OCI-LY3 (cell line): Measurements from ENCODE around the gene ZP1.
A peak's percentile ranks its signal among the peaks of the same experiment; 100 is the strongest.

Experiments used
- H2AFZ ChIP-seq: fragments of 200-600, 300-600 bp; shearing (Covaris generic); 2 replicates; pipeline ENCODE4 v1.6.0; 2014; ENCODE audit warnings: antibody characterized with exemption, low read depth, low read length
- H3K27ac ChIP-seq: fragments of 200-600, 300-600 bp; sonication (generic); 2 replicates; pipeline ENCODE4 v1.5.1; 2014; ENCODE audit warnings: mild to moderate bottlenecking, low read length, moderate library complexity, mixed read lengths
- H3K27me3 ChIP-seq: fragments of 200-600, 300-600 bp; sonication (generic); 2 replicates; pipeline ENCODE4 v1.6.1; 2014; ENCODE audit warnings: low read depth, low read length, mixed read lengths
- H3K36me3 ChIP-seq: fragments of 200-600, 300-600 bp; sonication (generic); replicated peaks from 2 replicates; pipeline ENCODE3; 2014; ENCODE audit warnings: low read depth, low read length, mixed read lengths
- H3K4me1 ChIP-seq: fragments of 300-600, 200-600 bp; sonication (generic); 2 replicates; pipeline ENCODE4 v1.6.1; 2014; ENCODE audit warnings: low read length, mixed read lengths
- H3K4me2 ChIP-seq: fragments of 200-600, 300-600 bp; sonication (generic); 2 replicates; pipeline ENCODE4 v1.6.1; 2014; ENCODE audit warnings: low read length, mixed read lengths
- H3K4me3 ChIP-seq: fragments of 300-600, 200-600 bp; sonication (generic); 2 replicates; pipeline ENCODE4 v1.5.1; 2014; ENCODE audit warnings: antibody characterized with exemption, mild to moderate bottlenecking, low read length, moderate library complexity
- H3K79me2 ChIP-seq: fragments of 300-600, 200-600 bp; shearing (Covaris generic); 2 replicates; pipeline ENCODE4 v1.6.1; 2014; ENCODE audit warnings: mild to moderate bottlenecking, low read length, mixed read lengths
- H3K9ac ChIP-seq: fragments of 300-600, 200-600 bp; shearing (Covaris generic); 2 replicates; pipeline ENCODE4 v1.6.0; 2014; ENCODE audit warnings: mild to moderate bottlenecking, low read length, moderate library complexity
- H3K9me3 ChIP-seq: fragments of 200-600, 300-600 bp; shearing (Covaris generic); 2 replicates; pipeline ENCODE4 v1.6.1; 2014; ENCODE audit warnings: low read length, mixed read lengths; ENCODE audit not compliant: insufficient read depth
- H4K20me1 ChIP-seq: fragments of 200-600, 300-600 bp; sonication (generic); 2 replicates; pipeline ENCODE4 v1.6.1; 2016; ENCODE audit warnings: low read length, mixed read lengths; ENCODE audit not compliant: insufficient read depth
- EZH2phosphoT487 ChIP-seq: fragments of 200-600 bp; shearing (Covaris generic); IDR thresholded peaks from 2 replicates; pipeline ENCODE4 v1.6.1; 2018; ENCODE audit warnings: antibody characterized with exemption, mixed run types, low read depth
- TF ChIP-seq, protein P1 (sequence below): fragments of 200-600, 300-600 bp; sonication (generic); IDR thresholded peaks from 2 replicates; pipeline ENCODE4 v1.5.1; 2014; ENCODE audit warnings: antibody characterized with exemption, low read length, low read depth

ZP1 gene

GRCh38 chr11:60895687-60896086, 28.3 kb downstream of the ZP1 start:
- Histone ChIP-seq H3K79me2 (peaks cover 8% of the 10 kb centered on the region; the same call in 1 of the 2 replicates), H3K4me1 (no peaks in the 10 kb centered on the region), H3K4me2 (no peak overlapping the region), H3K27ac (no peak overlapping the region), H2AFZ (no peak overlapping the region), H4K20me1 (no peaks in the 10 kb centered on the region), H3K9me3 (no peaks in the 10 kb centered on the region), H3K9ac (no peak overlapping the region), H3K27me3 (no peaks in the 10 kb centered on the region), H3K4me3 (no peak overlapping the region), H3K36me3 (peaks cover 82% of the 10 kb centered on the region)
- no peak for TF ChIP-seq EZH2phosphoT487
- TF ChIP-seq, protein P1, sequence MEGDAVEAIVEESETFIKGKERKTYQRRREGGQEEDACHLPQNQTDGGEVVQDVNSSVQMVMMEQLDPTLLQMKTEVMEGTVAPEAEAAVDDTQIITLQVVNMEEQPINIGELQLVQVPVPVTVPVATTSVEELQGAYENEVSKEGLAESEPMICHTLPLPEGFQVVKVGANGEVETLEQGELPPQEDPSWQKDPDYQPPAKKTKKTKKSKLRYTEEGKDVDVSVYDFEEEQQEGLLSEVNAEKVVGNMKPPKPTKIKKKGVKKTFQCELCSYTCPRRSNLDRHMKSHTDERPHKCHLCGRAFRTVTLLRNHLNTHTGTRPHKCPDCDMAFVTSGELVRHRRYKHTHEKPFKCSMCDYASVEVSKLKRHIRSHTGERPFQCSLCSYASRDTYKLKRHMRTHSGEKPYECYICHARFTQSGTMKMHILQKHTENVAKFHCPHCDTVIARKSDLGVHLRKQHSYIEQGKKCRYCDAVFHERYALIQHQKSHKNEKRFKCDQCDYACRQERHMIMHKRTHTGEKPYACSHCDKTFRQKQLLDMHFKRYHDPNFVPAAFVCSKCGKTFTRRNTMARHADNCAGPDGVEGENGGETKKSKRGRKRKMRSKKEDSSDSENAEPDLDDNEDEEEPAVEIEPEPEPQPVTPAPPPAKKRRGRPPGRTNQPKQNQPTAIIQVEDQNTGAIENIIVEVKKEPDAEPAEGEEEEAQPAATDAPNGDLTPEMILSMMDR: no peak

GRCh38 chr11:60897496-60897895, 30.2 kb downstream of the ZP1 start:
- Histone ChIP-seq H3K27ac (no peak overlapping the region), H4K20me1 (0 out of 2 replicates have a peak, but pooled peaks cover under 1% of the 10 kb centered on the region), H3K4me1 (no peaks in the 10 kb centered on the region), H3K79me2 (peaks cover 12% of the 10 kb centered on the region), H3K4me2 (no peak overlapping the region), H3K4me3 (no peak overlapping the region), H3K36me3 (peaks cover 84% of the 10 kb centered on the region), H3K27me3 (no peaks in the 10 kb centered on the region), H3K9ac (no peak overlapping the region), H2AFZ (no peak overlapping the region), H3K9me3 (no peaks in the 10 kb centered on the region)
- TF ChIP-seq, protein P1: no peak
- no peak for TF ChIP-seq EZH2phosphoT487

DNA sequence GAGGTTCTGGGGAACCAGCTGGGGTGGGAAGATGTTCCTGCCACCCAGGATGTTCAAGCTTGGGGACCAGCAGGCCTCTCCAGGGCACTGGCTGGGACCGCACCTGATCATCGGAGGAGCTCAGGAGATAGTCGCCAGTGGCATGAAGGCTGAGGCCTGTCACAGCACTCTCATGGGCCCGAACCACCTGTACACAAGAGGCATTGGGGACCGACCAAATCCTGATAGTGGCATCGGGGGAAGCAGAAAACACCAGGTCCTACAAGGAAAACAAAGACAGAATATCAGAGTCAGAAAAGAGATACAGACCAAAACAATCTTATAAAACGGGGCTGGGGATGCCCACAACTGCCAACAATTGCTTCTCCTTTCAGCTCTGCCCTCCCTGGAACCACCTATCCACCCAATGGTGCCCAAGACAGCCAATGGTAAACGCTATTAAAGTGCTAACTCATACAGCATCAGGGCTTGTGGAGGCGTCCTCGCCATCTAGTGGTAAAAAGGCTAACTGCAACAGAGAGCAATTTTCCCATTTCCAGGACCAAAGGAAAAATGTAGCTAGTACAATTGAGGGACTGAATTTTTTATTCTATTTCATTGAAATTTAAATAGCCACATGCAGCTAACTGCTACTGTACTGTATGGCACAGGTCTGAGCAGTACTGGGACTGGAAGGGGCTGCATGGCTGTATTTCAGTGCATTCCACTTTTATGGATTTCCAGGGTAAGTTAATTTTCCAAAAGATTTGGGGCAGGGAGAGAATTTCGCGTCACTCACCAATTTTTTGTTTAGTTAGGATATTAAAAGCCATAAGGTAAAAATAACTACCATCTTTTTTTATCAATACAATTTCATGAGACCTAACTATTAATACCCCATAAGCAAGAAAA, 31.9 kb downstream of the ZP1 start:
- H3K4me3 ChIP-seq: no peak overlapping the region
- H3K27me3 ChIP-seq: no peaks in the 10 kb centered on the region
- H3K36me3 ChIP-seq: peaks cover 90% of the 10 kb centered on the region
- no peaks in the 10 kb centered on the region for H3K4me1 ChIP-seq
- no peak for TF ChIP-seq EZH2phosphoT487
- TF ChIP-seq, protein P1: peak; percentile 99
- H3K4me2 ChIP-seq: no peak overlapping the region
- no peak overlapping the region for H3K9ac ChIP-seq
- no peak overlapping the region for H2AFZ ChIP-seq
- peaks cover 17% of the 10 kb centered on the region for H4K20me1 ChIP-seq
- no peaks in the 10 kb centered on the region for H3K9me3 ChIP-seq
- peaks cover 30% of the 10 kb centered on the region for H3K79me2 ChIP-seq
- no peak overlapping the region for H3K27ac ChIP-seq

DNA sequence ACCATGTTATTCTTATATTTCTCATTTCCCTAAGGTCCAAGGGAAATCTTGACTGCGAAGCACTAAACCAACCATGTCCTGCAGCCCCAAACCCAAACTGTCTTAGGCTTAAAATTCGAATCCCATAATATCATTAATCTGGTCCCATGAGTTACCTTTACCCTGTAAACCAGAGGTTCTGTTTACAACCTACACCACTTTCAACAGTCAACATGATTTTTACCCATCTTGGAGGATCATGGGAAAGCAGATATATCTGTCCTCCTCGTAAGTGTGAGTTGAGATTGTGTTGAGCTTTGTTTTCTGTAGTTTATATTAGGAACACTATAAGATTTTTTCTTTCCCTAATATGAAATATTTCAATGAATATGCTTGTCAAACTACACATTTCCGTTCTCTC, 32.6 kb downstream of the ZP1 start:
- Histone ChIP-seq H3K27me3 (no peaks in the 10 kb centered on the region), H3K79me2 (peaks cover 37% of the 10 kb centered on the region), H3K9ac (no peak overlapping the region), H4K20me1 (peaks cover 24% of the 10 kb centered on the region), H2AFZ (no peak overlapping the region), H3K4me2 (no peak overlapping the region), H3K27ac (no peak overlapping the region), H3K4me3 (no peak overlapping the region), H3K9me3 (no peaks in the 10 kb centered on the region), H3K4me1 (peaks cover 6% of the 10 kb centered on the region), H3K36me3 (peaks cover 91% of the 10 kb centered on the region)
- TF ChIP-seq EZH2phosphoT487: no peak
- TF ChIP-seq, protein P1: no peak
